HEK293T (cell line): ENCODE results near the gene POLR3G.

Source experiments
- CTCF ChIA-PET: fragments of 350-600 bp; formaldehyde crosslinking; extraction: SDS; loops from one replicate; lab custom pipeline; 2021; ENCODE audit warnings: antibody characterized with exemption, inconsistent platforms; lab: Yijun Ruan, JAX
- POLR2A ChIA-PET: fragments of 350-600 bp; formaldehyde crosslinking; extraction: SDS; loops from one replicate; lab custom pipeline; 2020; ENCODE audit warnings: antibody characterized with exemption, inconsistent platforms; lab: Yijun Ruan, JAX
- DNase-seq: peaks from one replicate; pipeline ENCODE4 v3.0.0; 2012; ENCODE audit warnings: mixed read lengths; ENCODE audit errors: extremely low spot score
- ARNT ChIP-seq: fragments of 450-650 bp; IDR thresholded peaks from 2 replicates; pipeline ENCODE4 v1.6.1; 2017; ENCODE audit warnings: mild to moderate bottlenecking
- BHLHE40 ChIP-seq: fragments of 450-650 bp; IDR thresholded peaks from 2 replicates; pipeline ENCODE4 v1.6.1; 2016; ENCODE audit warnings: mild to moderate bottlenecking, moderate library complexity, borderline replicate concordance
- CTBP1 ChIP-seq: fragments of 450-650 bp; IDR thresholded peaks from 2 replicates; pipeline ENCODE4 v1.6.1; 2016; ENCODE audit warnings: borderline replicate concordance
- ELF4 ChIP-seq: fragments of 450-650 bp; IDR thresholded peaks from 2 replicates; pipeline ENCODE4 v1.6.1; 2017; ENCODE audit warnings: antibody characterized with exemption
- FOXA1 ChIP-seq: fragments of 450-650 bp; IDR thresholded peaks from 2 replicates; pipeline ENCODE4 v1.6.1; 2016; ENCODE audit warnings: mild to moderate bottlenecking
- FOXK2 ChIP-seq: fragments of 450-650 bp; IDR thresholded peaks from 2 replicates; pipeline ENCODE4 v1.6.1; 2016; ENCODE audit warnings: mild to moderate bottlenecking
- FOXM1 ChIP-seq: fragments of 450-650 bp; IDR thresholded peaks from 2 replicates; pipeline ENCODE4 v1.6.1; 2017; ENCODE audit warnings: mild to moderate bottlenecking, borderline replicate concordance
- HDGF ChIP-seq: fragments of 450-650 bp; IDR thresholded peaks from 2 replicates; pipeline ENCODE4 v1.6.1; 2017; ENCODE audit warnings: antibody characterized with exemption, borderline replicate concordance
- L3MBTL2 ChIP-seq: fragments of 450-650 bp; conservative IDR thresholded peaks from 2 replicates; pipeline ENCODE4 v1.6.1; 2016; ENCODE audit warnings: mild to moderate bottlenecking
- LEF1 ChIP-seq: fragments of 450-650 bp; IDR thresholded peaks from 2 replicates; pipeline ENCODE4 v1.6.1; 2017; ENCODE audit warnings: mild to moderate bottlenecking, borderline replicate concordance
- NFRKB ChIP-seq: fragments of 450-650 bp; IDR thresholded peaks from 2 replicates; pipeline ENCODE4 v1.6.1; 2016; ENCODE audit warnings: mild to moderate bottlenecking, moderate library complexity
- PKNOX1 ChIP-seq: fragments of 450-650 bp; IDR thresholded peaks from 2 replicates; pipeline ENCODE4 v1.6.1; 2016
- SP1 ChIP-seq: fragments of 450-650 bp; IDR thresholded peaks from 2 replicates; pipeline ENCODE4 v1.6.1; 2017
- SUZ12 ChIP-seq: fragments of 450-650 bp; IDR thresholded peaks from 2 replicates; pipeline ENCODE4 v1.6.1; 2016; ENCODE audit warnings: mild to moderate bottlenecking
- TARDBP ChIP-seq: fragments of 450-650 bp; IDR thresholded peaks from 2 replicates; pipeline ENCODE4 v1.6.1; 2016
- ZNF384 ChIP-seq: fragments of 450-650 bp; IDR thresholded peaks from 2 replicates; pipeline ENCODE4 v1.6.1; 2016

Gene POLR3G

GRCh38 chr5:90494043-90494442 is 19.4 kb downstream of the POLR3G start:
- POLR2A ChIA-PET, result no interaction called here
- no peak for TF ChIP-seq CTBP1
- no peak for TF ChIP-seq TARDBP
- no peak for TF ChIP-seq FOXM1
- no peak for TF ChIP-seq NFRKB
- TF ChIP-seq ZNF384, result no peak
- TF ChIP-seq BHLHE40, result no peak
- no peak for TF ChIP-seq L3MBTL2
- no peak for TF ChIP-seq FOXA1
- TF ChIP-seq SUZ12, result no peak
- no peak for TF ChIP-seq ELF4
- no peak for TF ChIP-seq SP1
- TF ChIP-seq PKNOX1, result no peak
- TF ChIP-seq LEF1, result no peak
- TF ChIP-seq ARNT, result no peak
- no peak for TF ChIP-seq HDGF
- TF ChIP-seq FOXK2, result no peak
- DNase-seq, result no peak
- CTCF ChIA-PET, result no interaction called here

GRCh38 chr5:90495146-90495545 is 20.5 kb downstream of the POLR3G start:
- no peak for DNase-seq
- POLR2A ChIA-PET, result no interaction called here
- CTCF ChIA-PET, result no interaction called here
- TF ChIP-seq FOXA1, result no peak
- no peak for TF ChIP-seq NFRKB
- TF ChIP-seq HDGF, result no peak
- TF ChIP-seq SP1, result no peak
- TF ChIP-seq LEF1, result no peak
- TF ChIP-seq ARNT, result no peak
- TF ChIP-seq SUZ12, result no peak
- TF ChIP-seq PKNOX1, result no peak
- TF ChIP-seq ELF4, result no peak
- no peak for TF ChIP-seq TARDBP
- TF ChIP-seq L3MBTL2, result no peak
- TF ChIP-seq CTBP1, result no peak
- no peak for TF ChIP-seq BHLHE40
- TF ChIP-seq FOXK2, result no peak
- TF ChIP-seq FOXM1, result no peak
- no peak for TF ChIP-seq ZNF384

GRCh38 chr5:90503596-90503995 is 28.9 kb downstream of the POLR3G start:
- TF ChIP-seq NFRKB (no peak), ARNT (no peak), LEF1 (no peak)
- no peak for DNase-seq
- CTCF ChIA-PET, result interaction anchor here (0.7 kb wide), 1 partner anchor 27 kb away, joined by 3 read pairs; no protein-coding TSS in a partner anchor
- POLR2A ChIA-PET, result interaction anchor here (1.7 kb wide), 1 partner anchor 29 kb away, joined by 6 read pairs; the partner anchor contains the start of genes MBLAC2 and POLR3G

- TF ChIP-seq ARNT (no peak), L3MBTL2 (no peak), SP1 (no peak), PKNOX1 (0 out of 2 replicates have a peak, but pooled peaks have one; percentile 4), ZNF384 (no peak), ELF4 (no peak), FOXM1 (no peak), NFRKB (no peak)
- ChIA-PET CTCF (no interaction called here), POLR2A (interaction anchor here (1.7 kb wide), 1 partner anchor 30 kb away, joined by 6 read pairs; the partner anchor contains the start of genes MBLAC2 and POLR3G)
- no peak for DNase-seq
Measured at GRCh38 chr5:90504743-90505142, 30.1 kb downstream of the POLR3G start.

- POLR2A ChIA-PET, result no interaction called here
- DNase-seq, result no peak
- no peak for TF ChIP-seq ZNF384
- TF ChIP-seq ELF4, result no peak
- TF ChIP-seq FOXM1, result no peak
- TF ChIP-seq TARDBP, result no peak
- no peak for TF ChIP-seq ARNT
- no peak for TF ChIP-seq CTBP1
- TF ChIP-seq L3MBTL2, result no peak
- TF ChIP-seq BHLHE40, result no peak
- no peak for TF ChIP-seq LEF1
- CTCF ChIA-PET, result no interaction called here
Measured at GRCh38 chr5:90506221-90506620, 31.6 kb downstream of the POLR3G start.

- ChIA-PET POLR2A (interaction anchor here (1.6 kb wide), 1 partner anchor 36 kb away, joined by 4 read pairs; the partner anchor contains the start of genes MBLAC2 and POLR3G), CTCF (no interaction called here)
- TF ChIP-seq FOXM1 (no peak), ZNF384 (no peak), PKNOX1 (no peak), L3MBTL2 (no peak), FOXA1 (no peak), LEF1 (no peak), NFRKB (no peak), HDGF (no peak), BHLHE40 (no peak), ARNT (no peak), TARDBP (no peak), SP1 (no peak), FOXK2 (no peak)
- no peak for DNase-seq
Measured at GRCh38 chr5:90510438-90510837, 35.8 kb downstream of the POLR3G start.
